Stimulated activated CD8-positive, alpha-beta memory T cell treated with anti-CD3 and anti-CD28 coated beads, Interleukin-15, amount 100 ng/mL, for 4 hours (primary cell): ENCODE measurements around the gene CACNA2D4.

Experiments used
- DNase-seq, 2 donors: peaks; one replicate each; pipeline ENCODE4 v3.0.0-alpha.2; 2020; ENCODE audit warnings: low read depth in 2 of 2

The CACNA2D4 gene

GRCh38 chr12:1870998-1871917 is 47.2 kb downstream of the CACNA2D4 start:
- no peak for DNase-seq

- DNase-seq: no peak
These were observed 48.4 kb downstream of the CACNA2D4 start for GRCh38 chr12:1870086-1870485.

DNA sequence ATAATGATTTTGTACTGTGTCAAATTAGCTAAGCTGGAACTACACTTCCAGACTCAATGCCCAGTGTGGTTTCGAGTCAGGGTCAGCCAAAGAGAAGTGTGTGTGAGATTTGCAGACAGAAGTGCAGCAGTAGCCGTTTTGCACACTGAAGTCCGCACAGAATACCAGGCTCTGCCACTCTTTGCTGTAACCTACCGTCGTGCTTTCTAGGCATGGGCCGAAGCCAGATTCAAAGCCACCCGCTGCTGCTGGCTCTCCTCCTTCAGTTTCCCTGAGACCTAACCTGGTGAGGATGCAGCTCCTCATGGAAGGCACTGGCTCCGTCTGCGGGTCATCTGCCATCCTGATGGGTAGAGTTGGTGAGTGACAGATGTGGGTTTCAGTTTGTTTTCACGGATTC is 49.3 kb downstream of the CACNA2D4 start:
- DNase-seq: no peak

DNA sequence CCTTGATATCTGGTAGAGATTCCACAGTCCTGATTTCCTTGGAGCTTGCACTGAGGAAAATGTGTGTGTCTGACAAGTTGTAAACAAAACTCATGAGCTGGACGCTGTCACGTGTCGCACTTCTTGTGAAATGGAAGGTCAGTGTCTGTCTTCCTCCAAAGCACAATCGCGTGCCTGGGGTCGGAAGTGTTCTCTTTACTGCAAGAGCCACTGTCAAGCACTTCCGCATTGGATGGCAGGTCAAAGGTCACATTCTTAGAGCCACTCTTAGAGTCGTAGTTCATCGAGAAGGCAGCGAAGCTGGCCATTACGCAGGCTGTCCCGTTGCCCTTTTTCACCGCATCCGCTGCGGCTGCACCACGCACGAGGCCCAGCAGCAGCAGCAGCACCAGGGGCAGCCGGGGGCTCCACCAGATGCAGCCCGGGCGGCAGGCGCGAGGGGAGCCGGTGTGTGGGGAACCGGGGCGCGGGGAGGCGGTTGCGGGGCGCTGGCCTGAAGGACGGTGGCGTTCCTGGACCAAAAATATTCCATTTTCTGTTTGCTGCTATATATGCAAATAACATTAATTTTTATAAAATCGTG is 53.1 kb downstream of the CACNA2D4 start:
- DNase-seq: no peak

- no peak for DNase-seq
These were observed 53.6 kb downstream of the CACNA2D4 start for GRCh38 chr12:1864867-1865266.

DNA sequence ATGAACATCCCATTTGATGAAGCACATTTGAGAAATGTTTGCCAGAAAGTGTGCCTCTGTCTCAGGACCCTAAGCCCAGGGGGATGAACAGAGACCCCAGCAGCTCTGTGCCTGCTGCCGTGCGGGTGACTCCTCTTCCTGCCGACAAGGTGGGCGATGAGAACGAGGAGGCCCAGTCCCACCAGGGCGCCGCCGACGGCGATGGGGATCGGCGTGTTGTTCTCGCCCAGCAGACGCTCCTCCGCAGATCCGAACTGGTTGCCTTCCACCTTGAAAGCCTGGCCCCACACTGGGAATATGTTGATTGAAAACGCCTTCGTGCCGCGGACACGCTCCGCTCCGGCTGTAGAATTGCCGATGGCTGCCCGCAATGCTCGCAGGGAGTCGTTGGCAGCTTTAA is 54.0 kb downstream of the CACNA2D4 start:
- DNase-seq: no peak

- no peak for DNase-seq
These were observed 54.6 kb downstream of the CACNA2D4 start for GRCh38 chr12:1863823-1864222.

DNA sequence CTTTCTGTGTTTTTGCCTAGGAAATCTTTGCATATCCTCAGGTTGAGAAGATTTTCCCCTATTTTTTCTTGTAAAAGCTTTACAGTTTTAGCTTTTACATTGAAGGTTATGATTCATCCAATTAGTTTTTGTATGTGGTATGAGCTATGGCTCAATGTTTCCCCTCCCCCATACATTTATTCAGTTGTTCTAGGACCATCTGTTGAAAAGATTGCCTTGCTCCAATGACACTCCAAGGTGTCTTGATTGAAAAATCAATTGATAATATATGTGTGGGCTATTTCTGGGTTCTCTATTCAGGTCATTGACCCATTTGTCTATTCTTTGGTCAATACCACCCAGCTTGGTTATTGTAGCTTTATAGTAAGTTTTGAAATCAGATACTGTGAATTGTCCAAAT is 55.5 kb downstream of the CACNA2D4 start:
- DNase-seq: no peak

DNA sequence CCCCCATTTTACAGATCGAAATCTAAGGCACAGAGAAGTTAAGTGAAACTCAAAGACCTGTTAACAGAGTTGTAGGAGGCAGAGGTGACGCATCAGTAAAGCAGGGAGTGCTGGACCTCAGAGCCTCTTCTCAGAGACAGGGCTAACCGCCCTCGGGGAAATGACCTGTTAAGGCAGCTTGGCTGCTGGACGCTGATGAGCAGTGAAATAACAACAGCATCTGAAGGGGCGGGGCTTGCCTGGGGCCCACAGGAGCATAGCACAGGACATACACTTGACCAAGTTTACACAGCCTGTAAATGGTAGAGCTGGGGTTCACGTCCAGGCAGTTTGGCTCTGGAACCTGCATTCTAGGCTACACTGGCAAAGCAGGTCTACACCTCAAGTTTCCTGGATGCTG is 58.8 kb downstream of the CACNA2D4 start:
- DNase-seq: no peak

DNA sequence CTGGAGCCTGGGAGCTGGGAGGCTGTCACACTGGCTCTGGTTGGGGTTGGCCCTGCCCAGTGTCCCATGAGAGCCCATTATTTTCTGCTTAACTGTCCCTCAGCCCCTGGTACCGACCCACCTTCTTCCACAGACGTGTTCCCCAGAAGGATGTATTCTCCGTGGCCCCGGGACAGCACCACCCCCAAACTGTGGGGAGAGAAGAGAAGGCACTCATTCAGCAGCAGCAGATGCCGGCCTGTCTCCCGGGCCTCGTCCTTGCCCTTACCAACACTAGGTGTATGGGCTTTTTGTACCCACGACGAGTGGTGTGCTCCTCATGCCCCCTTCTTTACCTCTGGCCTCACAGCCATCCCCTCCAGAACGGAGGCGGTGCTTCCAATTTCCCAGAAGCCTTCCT is 60.0 kb downstream of the CACNA2D4 start:
- DNase-seq: no peak

DNA sequence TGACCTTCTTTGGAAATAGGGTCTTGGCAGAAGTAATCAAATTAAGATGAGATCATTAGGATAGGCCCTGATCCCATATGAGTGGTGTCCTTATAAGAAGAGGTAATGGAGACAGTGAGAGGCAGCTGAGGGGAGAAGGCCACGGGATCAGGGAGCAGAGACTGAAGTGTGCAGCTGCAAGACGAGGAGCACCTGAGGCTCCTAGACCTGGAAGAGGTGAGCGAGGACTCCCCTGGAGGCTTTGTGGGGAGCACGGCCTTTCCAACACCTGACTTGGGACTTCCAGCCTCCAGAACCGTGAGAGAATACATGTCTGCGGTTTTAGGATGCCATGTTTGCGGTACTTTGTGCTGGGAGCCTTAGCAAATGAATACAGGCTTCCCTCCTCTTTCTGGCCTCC is 60.6 kb downstream of the CACNA2D4 start:
- no peak for DNase-seq

DNA sequence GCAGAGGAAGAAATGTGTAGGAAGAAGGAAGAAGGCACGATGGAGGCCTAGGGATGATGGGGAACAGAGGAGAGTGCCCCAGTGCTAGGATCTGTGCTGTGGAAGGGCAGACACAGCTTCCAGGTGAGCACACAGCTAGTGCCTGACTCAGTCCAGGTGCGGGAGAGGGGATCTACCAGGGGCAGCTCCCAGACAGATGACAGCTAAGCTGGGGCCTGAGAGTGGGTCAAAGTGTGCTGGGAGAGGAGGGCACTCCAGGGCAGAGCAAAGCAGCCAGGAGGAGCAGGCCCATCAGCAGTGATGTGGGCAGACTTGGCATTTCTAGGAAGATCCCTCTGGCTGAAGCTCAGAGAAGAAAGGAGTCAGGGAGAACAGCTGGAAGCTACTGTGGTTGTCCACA is 61.4 kb downstream of the CACNA2D4 start:
- no peak for DNase-seq

- no peak for DNase-seq
These were observed 63.2 kb downstream of the CACNA2D4 start for GRCh38 chr12:1855241-1855640.

GRCh38 chr12:1853716-1854115 is 64.7 kb downstream of the CACNA2D4 start:
- DNase-seq: no peak

- DNase-seq: no peak
These were observed 66.4 kb downstream of the CACNA2D4 start for GRCh38 chr12:1852076-1852475.

DNA sequence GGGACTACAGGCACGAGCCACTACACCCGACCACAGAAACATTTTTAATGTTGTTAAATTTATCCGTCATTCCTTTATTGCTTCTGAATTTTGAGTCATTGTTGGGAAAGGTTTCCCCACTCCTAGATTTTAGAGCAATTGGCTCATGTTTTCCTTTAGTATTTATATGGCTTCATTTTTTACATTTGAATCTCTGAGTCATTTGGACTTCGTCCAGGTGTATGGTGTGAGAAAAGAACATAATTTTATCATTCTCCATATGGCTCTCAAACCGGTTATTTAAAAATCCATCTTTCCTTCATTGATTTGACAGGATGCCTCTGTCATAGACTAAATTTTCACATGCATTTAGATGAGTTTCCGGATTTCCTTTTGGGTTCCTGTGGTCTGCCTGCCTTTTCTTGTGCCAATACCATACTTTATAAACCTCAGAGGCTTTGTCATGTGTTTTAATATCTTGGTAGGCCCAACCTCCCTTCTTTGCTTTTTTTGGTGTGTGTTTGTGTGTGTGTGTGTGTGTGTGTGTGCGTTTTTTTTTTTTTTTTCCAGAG is 67.2 kb downstream of the CACNA2D4 start:
- no peak for DNase-seq

DNA sequence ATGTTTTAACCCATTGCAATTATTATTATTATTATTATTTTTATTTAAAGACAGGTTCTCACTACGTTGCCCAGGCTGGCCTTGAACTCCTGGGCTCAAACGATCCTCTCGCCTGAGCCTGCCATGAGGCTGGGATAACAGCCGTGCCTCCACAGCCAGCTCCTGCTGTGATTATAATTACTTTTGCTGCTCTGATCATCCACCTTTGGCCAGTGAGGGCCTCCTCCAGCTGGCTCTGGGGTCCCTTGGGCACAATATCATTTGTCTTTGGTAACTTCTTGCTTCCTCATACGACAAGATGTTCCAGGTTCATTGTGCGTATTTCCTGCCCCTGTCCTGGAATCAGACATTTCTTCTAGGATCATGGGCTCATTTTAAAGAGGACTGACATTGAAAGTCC is 69.7 kb downstream of the CACNA2D4 start:
- DNase-seq: no peak

GRCh38 chr12:1848146-1848545 is 70.3 kb downstream of the CACNA2D4 start:
- no peak for DNase-seq

DNA sequence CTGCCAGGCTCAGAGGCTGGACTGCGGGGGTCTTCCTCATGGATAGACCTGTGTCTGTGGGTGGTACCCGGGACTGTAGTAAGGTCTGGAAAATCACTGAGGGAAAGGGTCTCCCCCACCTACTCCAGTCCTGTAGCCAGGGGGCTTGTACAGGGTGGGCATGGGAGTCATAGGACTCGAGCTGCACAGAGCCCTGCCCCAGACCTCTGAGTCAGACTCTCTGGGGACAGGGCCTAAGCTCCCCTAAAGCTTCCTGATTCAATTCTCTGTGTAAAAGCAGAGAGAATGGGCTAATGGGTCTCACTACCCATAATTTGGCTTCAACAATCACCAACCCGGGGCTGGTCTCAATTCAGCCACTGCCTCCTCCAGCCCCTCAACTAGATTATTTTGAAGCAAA is 71.0 kb downstream of the CACNA2D4 start:
- no peak for DNase-seq

DNA sequence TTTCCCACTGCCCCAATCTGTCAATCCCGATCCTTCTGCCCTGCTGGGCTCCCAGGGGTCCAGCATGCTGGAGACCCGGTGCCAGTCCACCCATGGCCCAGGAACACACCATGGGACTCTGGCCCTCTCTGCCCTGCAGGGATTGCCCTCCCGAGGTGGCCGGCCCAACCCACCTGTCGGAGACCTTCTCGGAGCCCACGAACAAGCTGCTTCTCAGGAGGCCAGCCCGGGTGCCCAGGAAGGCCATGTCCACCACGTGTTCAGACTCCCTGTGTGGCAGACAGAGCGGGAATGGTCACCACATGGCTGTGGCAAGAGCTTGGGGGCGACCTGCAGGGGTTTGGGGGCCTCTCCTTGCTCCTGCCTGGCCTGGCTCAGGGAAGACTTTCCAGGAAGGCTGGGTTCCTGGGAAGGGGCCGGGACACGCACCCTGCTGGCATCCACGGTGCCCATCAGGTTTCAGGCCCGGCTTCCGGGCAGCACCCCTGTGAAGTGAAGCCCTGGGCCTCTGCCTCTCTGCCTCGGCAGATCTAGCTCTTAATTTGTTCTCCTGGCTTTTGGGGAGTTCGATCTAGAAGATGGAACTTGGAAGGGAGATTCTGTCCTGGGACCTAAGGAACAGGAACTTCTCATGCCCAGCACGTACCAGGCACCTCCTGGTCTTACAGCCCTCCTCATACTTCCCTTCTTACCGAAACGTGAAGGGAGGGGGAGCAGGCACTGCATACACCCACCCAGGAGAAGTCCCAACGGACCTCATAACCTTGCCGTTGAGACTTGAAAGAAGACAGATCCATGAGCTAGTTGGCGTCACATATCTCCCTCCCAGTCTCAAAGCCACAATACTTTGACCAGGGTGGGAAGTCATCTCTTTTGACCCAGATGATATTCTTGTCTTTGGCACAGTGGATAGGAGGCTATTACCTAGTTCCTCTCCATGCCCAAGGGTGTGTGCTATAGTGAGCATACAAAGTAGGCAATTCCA is 71.7 kb downstream of the CACNA2D4 start:
- no peak for DNase-seq

- DNase-seq: no peak
These were observed 72.6 kb downstream of the CACNA2D4 start for GRCh38 chr12:1845886-1846285.

GRCh38 chr12:1845427-1845826 is 73.0 kb downstream of the CACNA2D4 start:
- no peak for DNase-seq
